Endothelial cell of umbilical vein (primary cell): ENCODE data around the gene HDAC7.

Experiments used
- CTCF ChIP-seq, 2 donors: IDR thresholded peaks; 1 replicate in 1 of 2; 2 replicates in 1 of 2; pipeline ENCODE4 v1.5.1; 2011; ENCODE audit warnings: low read length in 2 of 2, mild to moderate bottlenecking in 2 of 2, moderate library complexity in 2 of 2, control low read depth in 1 of 2, inconsistent platforms in 1 of 2, low read depth in 1 of 2; ENCODE audit not compliant: insufficient read depth in 1 of 2; ENCODE audit errors: extremely low read depth in 1 of 2
- EZH2 ChIP-seq: IDR thresholded peaks from 2 replicates; pipeline ENCODE4 v1.6.1; 2012; ENCODE audit warnings: borderline replicate concordance, low read depth, mild to moderate bottlenecking, moderate library complexity, low read length, inconsistent platforms; ENCODE audit not compliant: severe bottlenecking
- MAX ChIP-seq: IDR thresholded peaks from 2 replicates; pipeline ENCODE4 v1.6.1; 2011; ENCODE audit not compliant: insufficient read depth, insufficient read length
- POLR2A ChIP-seq: IDR thresholded peaks from 2 replicates; pipeline ENCODE4 v1.6.1; 2012; ENCODE audit warnings: low read depth, mild to moderate bottlenecking, control low read depth, low read length

- TF ChIP-seq CTCF (IDR thresholded peaks at IDR 0.05; ENCODE audit: extremely low read depth in 1 of 2, insufficient read depth in 1 of 2, low read depth in 1 of 2, low read length in 2 of 2) (no peak), MAX (no peak), POLR2A (no peak), EZH2 (no peak)
Measured at GRCh38 chr12:47775100-47775911, 44.4 kb downstream of the HDAC7 start.
